ENCODE measurements around the gene ACVR1.
"Not testable (repeated sequence)": the region's sequence is repeated elsewhere in the genome, so short reads cannot be mapped to it uniquely, and the experiment has no call there.

Gene ACVR1

GRCh38 chr2:157759855-157760254 is 116.3 kb downstream of the ACVR1 start:
- H3K36me3 Mint-ChIP-seq (ENCODE audit: low read depth), result peaks cover 86% of the 10 kb centered on the region
- peaks cover 34% of the 10 kb centered on the region for H3K9me3 Mint-ChIP-seq
- TF ChIP-seq CTCF (IDR thresholded peaks at IDR 0.05), result no peak
- H3K4me3 Mint-ChIP-seq, result no peak overlapping the region
- no peak for DNase-seq
- no peaks in the 10 kb centered on the region for H3K27me3 Mint-ChIP-seq (ENCODE audit: low read depth, poor library complexity)
- no peak overlapping the region for H3K27ac Mint-ChIP-seq
- no peaks in the 10 kb centered on the region for H3K4me1 Mint-ChIP-seq

GRCh38 chr2:157758586-157758985 is 117.5 kb downstream of the ACVR1 start:
- no peak for TF ChIP-seq CTCF (IDR thresholded peaks at IDR 0.05)
- H3K4me1 Mint-ChIP-seq, result no peaks in the 10 kb centered on the region
- H3K4me3 Mint-ChIP-seq, result no peak overlapping the region
- peaks cover 90% of the 10 kb centered on the region for H3K36me3 Mint-ChIP-seq (ENCODE audit: low read depth)
- H3K27me3 Mint-ChIP-seq (ENCODE audit: low read depth, poor library complexity), result no peaks in the 10 kb centered on the region
- DNase-seq, result no peak
- peaks cover 45% of the 10 kb centered on the region for H3K9me3 Mint-ChIP-seq
- no peak overlapping the region for H3K27ac Mint-ChIP-seq

GRCh38 chr2:157757500-157757899 is 118.6 kb downstream of the ACVR1 start:
- no peak for DNase-seq
- Mint-ChIP-seq H3K4me1 (no peaks in the 10 kb centered on the region), H3K9me3 (peaks cover 45% of the 10 kb centered on the region), H3K4me3 (no peak overlapping the region), H3K36me3 (ENCODE audit: low read depth) (peaks cover 93% of the 10 kb centered on the region), H3K27ac (no peak overlapping the region), H3K27me3 (ENCODE audit: low read depth, poor library complexity) (no peaks in the 10 kb centered on the region)
- TF ChIP-seq CTCF (IDR thresholded peaks at IDR 0.05), result no peak

- H3K27ac Mint-ChIP-seq; DNase-seq; H3K4me1 Mint-ChIP-seq; H3K4me3 Mint-ChIP-seq; H3K27me3 Mint-ChIP-seq (ENCODE audit: low read depth, poor library complexity): not testable (repeated sequence)
- H3K9me3 Mint-ChIP-seq, result peaks cover 45% of the 10 kb centered on the region
- H3K36me3 Mint-ChIP-seq (ENCODE audit: low read depth), result peaks cover 95% of the 10 kb centered on the region
Observed at GRCh38 chr2:157756447-157756846, 119.7 kb downstream of the ACVR1 start.

GRCh38 chr2:157751462-157752058 is 124.6 kb downstream of the ACVR1 start:
- no peak overlapping the region for H3K27ac Mint-ChIP-seq
- no peak overlapping the region for H3K4me3 Mint-ChIP-seq
- TF ChIP-seq CTCF (IDR thresholded peaks at IDR 0.05), result no peak
- DNase-seq, result peak; percentile 6
- peaks cover 4% of the 10 kb centered on the region for H3K27me3 Mint-ChIP-seq (ENCODE audit: low read depth, poor library complexity)
- peaks cover 63% of the 10 kb centered on the region for H3K36me3 Mint-ChIP-seq (ENCODE audit: low read depth)
- peaks cover 12% of the 10 kb centered on the region for H3K4me1 Mint-ChIP-seq
- H3K9me3 Mint-ChIP-seq, result peaks cover 28% of the 10 kb centered on the region

GRCh38 chr2:157749684-157750083 is 126.4 kb downstream of the ACVR1 start:
- H3K9me3 Mint-ChIP-seq, result peaks cover 9% of the 10 kb centered on the region
- TF ChIP-seq CTCF (IDR thresholded peaks at IDR 0.05), result no peak

More at GRCh38 chr2:157749684-157750083, 126.4 kb downstream of the ACVR1 start:
- no peak for DNase-seq
- peaks cover 17% of the 10 kb centered on the region for H3K4me1 Mint-ChIP-seq
- peaks cover 45% of the 10 kb centered on the region for H3K36me3 Mint-ChIP-seq (ENCODE audit: low read depth)
- H3K27ac Mint-ChIP-seq, result no peak overlapping the region
- H3K4me3 Mint-ChIP-seq, result no peak overlapping the region
- peaks cover 4% of the 10 kb centered on the region for H3K27me3 Mint-ChIP-seq (ENCODE audit: low read depth, poor library complexity)
